IPS-20b (cell line): ENCODE results near the gene DIPK1B.
"Not testable (repeated sequence)": the region's sequence is repeated elsewhere in the genome, so short reads cannot be mapped to it uniquely, and the experiment has no call there.

Experiments used
- H3K27ac ChIP-seq: one replicate; pipeline ENCODE4 v1.5.1; 2013; ENCODE audit warnings: low read length
- H3K27me3 ChIP-seq: 2 replicates; pipeline ENCODE4 v1.6.1; 2013; ENCODE audit warnings: mild to moderate bottlenecking, low read length, inconsistent platforms; ENCODE audit not compliant: insufficient read depth
- H3K36me3 ChIP-seq: 2 replicates; pipeline ENCODE4 v1.6.1; 2013; ENCODE audit warnings: low read depth, mild to moderate bottlenecking, inconsistent platforms, low read length, moderate library complexity; ENCODE audit not compliant: insufficient read depth
- H3K4me1 ChIP-seq: 2 replicates; pipeline ENCODE4 v1.6.1; 2013; ENCODE audit warnings: mild to moderate bottlenecking, control low read depth, inconsistent platforms, low read length, moderate library complexity; ENCODE audit not compliant: insufficient read depth
- H3K4me3 ChIP-seq: 2 replicates; pipeline ENCODE4 v1.5.1; 2013; ENCODE audit warnings: mild to moderate bottlenecking, low read length, inconsistent platforms
- H3K9ac ChIP-seq: 2 replicates; pipeline ENCODE4 v1.6.1; 2013; ENCODE audit warnings: low read depth, mild to moderate bottlenecking, inconsistent platforms, low read length, moderate library complexity
- H3K9me3 ChIP-seq: 2 replicates; pipeline ENCODE4 v1.6.1; 2013; ENCODE audit warnings: mild to moderate bottlenecking, low read depth, low read length, inconsistent platforms; ENCODE audit not compliant: insufficient read depth

Gene DIPK1B

DNA sequence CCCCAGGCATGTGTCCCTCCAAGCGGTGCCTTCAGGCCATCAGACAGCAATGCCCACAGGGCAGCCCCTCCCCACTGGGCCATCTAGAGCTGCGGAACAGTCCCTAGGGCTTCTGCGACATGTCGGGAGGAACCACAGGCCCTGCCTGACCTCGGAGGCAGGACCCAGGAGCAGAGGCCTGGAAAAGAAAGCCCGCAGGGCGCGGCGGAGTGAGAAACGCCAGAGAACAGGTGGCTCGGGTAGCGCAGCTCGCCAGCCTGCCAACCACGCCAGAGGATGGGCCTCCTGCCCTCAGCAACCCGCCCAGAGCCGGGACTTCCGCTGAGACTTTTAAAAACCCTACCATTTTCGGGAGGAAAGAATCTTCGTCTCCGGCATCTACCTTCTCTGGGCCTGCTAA, 45.0 kb downstream of the DIPK1B start:
- Histone ChIP-seq H3K9ac (no peak overlapping the region), H3K4me3 (no peak overlapping the region), H3K4me1 (no peaks in the 10 kb centered on the region), H3K27me3 (no peaks in the 10 kb centered on the region), H3K36me3 (no peaks in the 10 kb centered on the region), H3K27ac (no peak overlapping the region), H3K9me3 (peaks cover 4% of the 10 kb centered on the region; the same call in 1 of the 2 replicates)

- Histone ChIP-seq H3K27ac (no peak overlapping the region), H3K4me3 (no peak overlapping the region), H3K9ac (no peak overlapping the region), H3K36me3 (no peaks in the 10 kb centered on the region), H3K27me3 (no peaks in the 10 kb centered on the region), H3K9me3 (peaks cover 4% of the 10 kb centered on the region; the same call in 1 of the 2 replicates), H3K4me1 (no peaks in the 10 kb centered on the region)
Measured at GRCh38 chr9:136757751-136758140, 45.4 kb downstream of the DIPK1B start.

- H3K27me3 ChIP-seq = no peaks in the 10 kb centered on the region
Measured at GRCh38 chr9:136759001-136759400, 46.6 kb downstream of the DIPK1B start.

GRCh38 chr9:136759436-136760325, 47.3 kb downstream of the DIPK1B start:
- Histone ChIP-seq H3K9me3 (peaks cover 4% of the 10 kb centered on the region; the same call in 1 of the 2 replicates), H3K27me3 (no peaks in the 10 kb centered on the region), H3K36me3 (no peaks in the 10 kb centered on the region), H3K4me3 (no peak overlapping the region), H3K9ac (no peak overlapping the region), H3K27ac (no peak overlapping the region), H3K4me1 (no peaks in the 10 kb centered on the region)

More at GRCh38 chr9:136759001-136759400, 46.6 kb downstream of the DIPK1B start:
- H3K4me1 ChIP-seq = no peaks in the 10 kb centered on the region
- peaks cover 4% of the 10 kb centered on the region; the same call in 1 of the 2 replicates for H3K9me3 ChIP-seq
- no peak overlapping the region for H3K27ac ChIP-seq
- H3K36me3 ChIP-seq = no peaks in the 10 kb centered on the region
- H3K4me3 ChIP-seq = no peak overlapping the region
- no peak overlapping the region for H3K9ac ChIP-seq

GRCh38 chr9:136760424-136760823, 48.1 kb downstream of the DIPK1B start:
- Histone ChIP-seq H3K4me1 (no peaks in the 10 kb centered on the region), H3K4me3 (no peak overlapping the region), H3K36me3 (no peaks in the 10 kb centered on the region), H3K27me3 (no peaks in the 10 kb centered on the region), H3K27ac (no peak overlapping the region), H3K9me3 (peaks cover 4% of the 10 kb centered on the region; the same call in 1 of the 2 replicates), H3K9ac (no peak overlapping the region)

- not testable (repeated sequence) for H3K36me3 ChIP-seq, H3K27me3 ChIP-seq, H3K27ac ChIP-seq, H3K9me3 ChIP-seq, H3K9ac ChIP-seq, H3K4me1 ChIP-seq, H3K4me3 ChIP-seq
Measured at GRCh38 chr9:136760834-136761544, 48.6 kb downstream of the DIPK1B start.

DNA sequence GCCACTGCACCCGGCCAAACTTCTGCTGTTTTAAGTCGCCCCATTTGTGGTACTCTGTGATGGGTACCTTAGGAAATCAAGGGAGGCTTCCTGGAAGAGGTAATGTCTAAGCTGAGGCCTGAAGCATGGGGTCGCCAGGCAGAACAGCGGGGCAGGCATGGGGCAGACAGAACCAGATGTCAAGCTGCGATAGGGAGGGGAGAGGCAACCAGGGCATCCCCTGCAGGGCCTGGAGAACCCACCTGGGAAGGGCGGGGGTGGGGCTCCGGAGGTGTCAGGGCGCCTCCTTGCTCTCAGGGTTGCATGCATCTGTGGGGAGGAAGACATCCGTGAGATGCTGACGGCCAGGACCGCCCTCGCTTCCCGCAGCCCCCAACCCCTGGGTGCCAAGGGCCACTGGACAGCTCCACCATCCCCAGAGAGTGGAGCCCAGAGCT, 49.2 kb downstream of the DIPK1B start:
- Histone ChIP-seq H3K27me3 (no peaks in the 10 kb centered on the region), H3K36me3 (no peaks in the 10 kb centered on the region), H3K27ac (no peak overlapping the region)

GRCh38 chr9:136762221-136762691, 49.9 kb downstream of the DIPK1B start:
- Histone ChIP-seq H3K4me3 (no peak overlapping the region), H3K36me3 (no peaks in the 10 kb centered on the region), H3K9ac (no peak overlapping the region), H3K27ac (no peak overlapping the region), H3K4me1 (no peaks in the 10 kb centered on the region), H3K27me3 (peaks cover 5% of the 10 kb centered on the region; the same call in 1 of the 2 replicates), H3K9me3 (no peaks in the 10 kb centered on the region)

More for the DNA sequence above, 49.2 kb downstream of the DIPK1B start:
- no peaks in the 10 kb centered on the region for H3K4me1 ChIP-seq
- no peak overlapping the region for H3K4me3 ChIP-seq
- H3K9ac ChIP-seq = no peak overlapping the region
- H3K9me3 ChIP-seq = no peaks in the 10 kb centered on the region

- Histone ChIP-seq H3K9ac (no peak overlapping the region), H3K9me3 (no peaks in the 10 kb centered on the region), H3K27ac (no peak overlapping the region), H3K4me3 (peak overlapping the region; percentile 45; the same call in 1 of the 2 replicates), H3K4me1 (no peaks in the 10 kb centered on the region), H3K27me3 (peaks cover 10% of the 10 kb centered on the region), H3K36me3 (no peaks in the 10 kb centered on the region)
Measured at GRCh38 chr9:136762915-136763648, 50.7 kb downstream of the DIPK1B start.

GRCh38 chr9:136763649-136764035, 51.3 kb downstream of the DIPK1B start:
- Histone ChIP-seq H3K27ac (no peak overlapping the region), H3K9ac (no peak overlapping the region), H3K4me1 (no peaks in the 10 kb centered on the region), H3K4me3 (peak overlapping the region; percentile 45; the same call in 1 of the 2 replicates), H3K27me3 (peaks cover 11% of the 10 kb centered on the region), H3K36me3 (no peaks in the 10 kb centered on the region), H3K9me3 (no peaks in the 10 kb centered on the region)

GRCh38 chr9:136764301-136764891, 52.0 kb downstream of the DIPK1B start, which contains the start of gene LCN15:
Gene LCN15, minus strand, starts transcription at chr9:136764518. Its CDS starts 30 bp downstream, at chr9:136764488.
- no peak within 1 kb of the TSS for H3K9ac ChIP-seq
- no peaks in the 10 kb centered on the region for H3K4me1 ChIP-seq
- peak within 1 kb of the TSS; percentile 45; the same call in 1 of the 2 replicates for H3K4me3 ChIP-seq
- H3K27me3 ChIP-seq = peaks cover 11% of the 10 kb centered on the region
- H3K27ac ChIP-seq = no peak within 1 kb of the TSS
- H3K36me3 ChIP-seq = no peaks in the 10 kb centered on the region
- no peaks in the 10 kb centered on the region for H3K9me3 ChIP-seq
